Ishikawa (cell line): ENCODE measurements around the gene TNNI3.

Source experiments
- CEBPB ChIP-seq: IDR thresholded peaks from 2 replicates; pipeline ENCODE4 v1.6.1; 2012
- CREB1 ChIP-seq: IDR thresholded peaks from 2 replicates; pipeline ENCODE4 v1.6.1; 2012; ENCODE audit warnings: low read depth
- EGR1 ChIP-seq: IDR thresholded peaks from 2 replicates; pipeline ENCODE4 v1.6.1; 2012
- EP300 ChIP-seq: IDR thresholded peaks from 2 replicates; pipeline ENCODE4 v1.6.1; 2012; ENCODE audit warnings: borderline replicate concordance
- FOXM1 ChIP-seq: IDR thresholded peaks from 2 replicates; pipeline ENCODE4 v1.6.1; 2012; ENCODE audit warnings: low read depth, borderline replicate concordance
- MAX ChIP-seq: IDR thresholded peaks from 2 replicates; pipeline ENCODE4 v1.6.1; 2012
- NFIC ChIP-seq: IDR thresholded peaks from 2 replicates; pipeline ENCODE4 v1.6.1; 2012
- RAD21 ChIP-seq: IDR thresholded peaks from 2 replicates; pipeline ENCODE4 v1.6.1; 2012; ENCODE audit warnings: low read depth
- REST ChIP-seq: IDR thresholded peaks from 2 replicates; pipeline ENCODE4 v1.6.1; 2012; ENCODE audit warnings: low read depth, mild to moderate bottlenecking
- TAF1 ChIP-seq: IDR thresholded peaks from 2 replicates; pipeline ENCODE4 v1.6.1; 2012; ENCODE audit warnings: low read depth, mild to moderate bottlenecking
- TCF12 ChIP-seq: IDR thresholded peaks from 2 replicates; pipeline ENCODE4 v1.6.1; 2012; ENCODE audit warnings: low read depth
- TEAD4 ChIP-seq: IDR thresholded peaks from 2 replicates; pipeline ENCODE4 v1.6.1; 2012
- USF1 ChIP-seq: IDR thresholded peaks from 2 replicates; pipeline ENCODE4 v1.6.1; 2012
- YY1 ChIP-seq: IDR thresholded peaks from 2 replicates; pipeline ENCODE4 v1.6.1; 2012; ENCODE audit warnings: low read depth
- ZBTB7A ChIP-seq: IDR thresholded peaks from 2 replicates; pipeline ENCODE4 v1.6.1; 2012; ENCODE audit warnings: low read depth

TNNI3 gene

GRCh38 chr19:55176076-55176475 is 18.5 kb upstream of the TNNI3 start:
- TF ChIP-seq ZBTB7A (no peak), YY1 (no peak), TCF12 (no peak), TAF1 (no peak), USF1 (no peak), MAX (no peak), NFIC (no peak), EP300 (no peak), FOXM1 (no peak), REST (no peak), CEBPB (no peak), EGR1 (no peak), RAD21 (no peak), TEAD4 (no peak), CREB1 (no peak)

GRCh38 chr19:55175117-55175867 is 17.8 kb upstream of the TNNI3 start:
- no peak for TF ChIP-seq USF1
- no peak for TF ChIP-seq FOXM1
- no peak for TF ChIP-seq REST
- no peak for TF ChIP-seq MAX
- TF ChIP-seq TCF12 = no peak
- no peak for TF ChIP-seq CEBPB
- no peak for TF ChIP-seq EGR1
- TF ChIP-seq RAD21 = no peak
- TF ChIP-seq ZBTB7A = no peak
- no peak for TF ChIP-seq TAF1
- no peak for TF ChIP-seq TEAD4
- no peak for TF ChIP-seq YY1

- TF ChIP-seq CEBPB (no peak), TCF12 (no peak), EP300 (no peak), USF1 (no peak), REST (no peak), NFIC (no peak), CREB1 (no peak), TEAD4 (no peak), MAX (no peak), ZBTB7A (no peak), EGR1 (no peak), YY1 (no peak), RAD21 (no peak), FOXM1 (no peak), TAF1 (no peak)
Measured at GRCh38 chr19:55174425-55175116, 17.0 kb upstream of the TNNI3 start.
